PFSK-1 (cell line): Measurements from ENCODE around the gene SEPTIN10.

ENCODE experiments used
- FOXP2 ChIP-seq: optimal IDR thresholded peaks from 2 replicates; pipeline ENCODE3; 2011; ENCODE audit warnings: borderline replicate concordance, control low read depth, inconsistent platforms; ENCODE audit not compliant: insufficient read depth; ENCODE audit errors: extremely low read length, extremely low read depth
- POLR2AphosphoS5 ChIP-seq: IDR thresholded peaks from 2 replicates; pipeline ENCODE4 v1.6.1; 2012; ENCODE audit warnings: low read depth, mild to moderate bottlenecking, control low read depth, low read length, moderate library complexity
- REST ChIP-seq, 2 experiments: IDR thresholded peaks; 2 replicates each; pipeline versions ENCODE4 v1.6.1 to v1.8.0; 2011 to 2012; ENCODE audit warnings: low read depth in 2 of 2, low read length in 2 of 2, control low read depth in 1 of 2, inconsistent platforms in 1 of 2, mild to moderate bottlenecking in 1 of 2, moderate library complexity in 1 of 2; ENCODE audit not compliant: insufficient read depth in 1 of 2
- SIN3A ChIP-seq: IDR thresholded peaks from 2 replicates; pipeline ENCODE4 v1.6.1; 2012; ENCODE audit warnings: mild to moderate bottlenecking, low read length, moderate library complexity, borderline replicate concordance; ENCODE audit not compliant: insufficient read depth
- TAF1 ChIP-seq: IDR thresholded peaks from 2 replicates; pipeline ENCODE4 v1.6.1; 2012; ENCODE audit warnings: low read length, control low read depth, borderline replicate concordance; ENCODE audit not compliant: insufficient read depth

SEPTIN10 gene

DNA sequence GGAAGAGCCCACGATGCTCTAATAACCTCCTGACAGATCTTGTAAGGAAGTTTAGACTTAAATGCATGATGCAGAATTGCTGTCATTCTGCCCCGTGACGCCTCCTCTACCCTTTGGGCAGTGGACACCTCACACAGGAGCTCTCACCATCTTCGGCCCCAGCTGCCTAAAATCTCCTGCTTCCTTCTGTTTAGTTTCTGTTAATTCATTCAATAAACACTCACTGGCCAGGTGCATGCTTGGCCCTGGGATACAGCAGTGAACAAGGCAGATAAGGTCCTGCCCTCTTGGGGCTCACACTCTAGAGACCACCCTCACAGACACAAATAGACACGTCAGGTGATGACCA, 81.1 kb downstream of the SEPTIN10 start:
- TF ChIP-seq POLR2AphosphoS5 (no peak), SIN3A (no peak), REST (IDR thresholded peaks at IDR 0.05; ENCODE audit: insufficient read depth in 1 of 2, low read depth in 2 of 2, low read length in 2 of 2) (no peak), TAF1 (no peak), FOXP2 (no peak)

DNA sequence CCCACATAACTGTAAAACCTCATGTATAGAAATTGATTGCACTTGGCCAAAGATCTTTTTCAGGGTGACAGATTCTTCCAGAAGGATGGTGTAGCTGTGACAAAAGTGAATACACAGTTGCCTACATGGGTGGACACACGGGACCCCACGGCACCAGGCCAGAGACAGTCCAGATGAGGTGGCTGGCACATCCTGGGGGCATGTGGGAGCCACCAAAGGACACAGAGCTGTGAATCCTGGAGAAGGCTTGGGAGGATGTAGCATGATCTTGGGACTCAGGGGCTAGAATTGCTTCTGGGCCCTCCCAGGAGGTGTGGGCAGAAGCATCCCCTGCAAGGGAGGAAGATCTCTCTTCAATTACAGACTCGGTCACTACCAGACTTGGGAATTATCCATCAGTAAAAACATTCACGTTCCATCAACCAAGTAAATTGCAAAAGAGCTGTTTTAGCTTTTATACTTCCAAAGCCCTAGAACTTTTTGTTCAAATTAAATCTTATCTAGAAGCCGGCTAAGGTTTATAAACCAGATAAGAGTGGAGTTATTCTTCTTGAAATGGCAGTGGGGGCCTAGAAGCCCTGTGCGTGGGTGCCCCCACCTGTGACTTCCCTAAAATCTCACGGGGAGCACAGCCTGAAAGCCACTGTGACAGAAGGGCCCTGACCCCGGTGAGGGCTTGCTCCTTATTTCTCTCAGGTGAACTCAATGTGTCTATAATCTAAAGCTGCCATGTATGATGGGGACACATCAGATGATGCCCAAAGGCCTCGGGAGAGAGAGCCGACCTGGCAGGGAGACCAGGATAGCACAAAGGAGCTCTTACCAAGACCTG, 81.7 kb downstream of the SEPTIN10 start:
- TF ChIP-seq SIN3A (no peak), FOXP2 (no peak), POLR2AphosphoS5 (no peak), REST (IDR thresholded peaks at IDR 0.05; ENCODE audit: insufficient read depth in 1 of 2, low read depth in 2 of 2, low read length in 2 of 2) (no peak), TAF1 (no peak)

- TF ChIP-seq SIN3A (no peak), REST (IDR thresholded peaks at IDR 0.05; ENCODE audit: insufficient read depth in 1 of 2, low read depth in 2 of 2, low read length in 2 of 2) (no peak), TAF1 (no peak), POLR2AphosphoS5 (no peak), FOXP2 (no peak)
Measured at GRCh38 chr2:109531221-109531620, 82.5 kb downstream of the SEPTIN10 start.

- TF ChIP-seq SIN3A: no peak
- TF ChIP-seq TAF1: no peak
- no peak for TF ChIP-seq REST (IDR thresholded peaks at IDR 0.05; ENCODE audit: insufficient read depth in 1 of 2, low read depth in 2 of 2, low read length in 2 of 2)
- no peak for TF ChIP-seq POLR2AphosphoS5
- no peak for TF ChIP-seq FOXP2
Measured at GRCh38 chr2:109530712-109531111, 83.1 kb downstream of the SEPTIN10 start.
